Adipocyte (in vitro differentiated cells): ENCODE measurements around the gene CFAP157.
A peak's percentile ranks its signal among the peaks of the same experiment; 100 is the strongest.

Experiments used
- DNase-seq: peaks from one replicate; pipeline ENCODE4 v3.0.0-alpha.2; 2015; ENCODE audit warnings: low read depth
- H3K27me3 ChIP-seq: replicated peaks from 2 replicates; pipeline ENCODE4 v1.7.0; 2013; ENCODE audit warnings: mild to moderate bottlenecking, low read length, moderate library complexity; ENCODE audit not compliant: control insufficient read depth, insufficient read depth
- H3K36me3 ChIP-seq: 2 replicates; pipeline ENCODE4 v1.7.0; 2013; ENCODE audit warnings: low read length, mild to moderate bottlenecking, moderate library complexity; ENCODE audit not compliant: control insufficient read depth, insufficient read depth, severe bottlenecking
- H3K4me1 ChIP-seq: 2 replicates; pipeline ENCODE4 v1.7.0; 2013; ENCODE audit warnings: mild to moderate bottlenecking, low read length, moderate library complexity; ENCODE audit not compliant: control insufficient read depth, insufficient read depth
- H3K4me3 ChIP-seq: 2 replicates; pipeline ENCODE4 v1.7.0; 2013; ENCODE audit warnings: mild to moderate bottlenecking, low read length, moderate library complexity
- H3K9ac ChIP-seq: 2 replicates; pipeline ENCODE4 v1.7.0; 2013; ENCODE audit warnings: mild to moderate bottlenecking, low read length, moderate library complexity
- H3K9me3 ChIP-seq: 2 replicates; pipeline ENCODE4 v1.7.0; 2013; ENCODE audit warnings: mild to moderate bottlenecking, low read length, moderate library complexity; ENCODE audit not compliant: control insufficient read depth

CFAP157 gene

DNA sequence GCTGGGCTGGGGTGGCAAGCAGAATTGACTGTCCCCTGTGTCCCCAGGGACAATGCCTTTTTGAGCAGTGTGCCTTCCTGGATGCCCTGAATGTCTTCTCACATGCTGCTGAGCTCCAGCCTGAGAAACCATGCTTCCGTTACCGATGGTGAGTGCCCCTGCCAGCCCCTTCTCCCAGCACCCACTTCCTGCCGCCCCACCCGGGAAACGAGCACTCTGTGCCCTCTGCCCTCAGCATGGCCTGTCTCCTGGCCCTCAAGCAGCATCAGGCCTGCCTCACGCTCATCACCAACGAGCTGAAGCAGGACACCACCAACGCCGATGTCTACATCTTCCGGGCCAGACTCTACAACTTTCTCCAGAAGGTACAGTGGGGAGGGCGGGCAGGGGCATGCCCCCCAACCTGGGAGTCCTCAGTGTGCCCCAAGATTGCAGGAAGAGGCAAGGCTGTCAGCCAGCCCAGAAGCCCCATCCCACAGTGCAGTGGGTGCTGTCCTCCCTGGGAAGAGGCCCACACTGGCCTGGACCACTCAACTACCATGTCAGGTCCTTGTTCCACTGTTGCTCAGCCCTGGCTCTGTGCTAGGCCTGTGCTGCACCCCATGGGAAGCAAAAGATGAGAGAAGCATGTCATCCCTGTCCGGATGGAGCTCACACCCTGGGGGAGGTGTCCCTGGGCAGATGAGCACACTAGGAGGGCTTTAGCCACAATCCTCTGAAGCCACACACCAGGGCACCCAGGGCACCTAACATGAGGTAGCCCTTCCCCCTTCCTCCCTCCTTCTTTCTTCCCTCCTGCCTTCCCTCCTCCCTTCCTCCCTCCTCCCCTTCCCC, 13.5 kb downstream of the CFAP157 start:
- no peak overlapping the region for H3K9ac ChIP-seq
- no peaks in the 10 kb centered on the region for H3K27me3 ChIP-seq
- H3K9me3 ChIP-seq, result no peaks in the 10 kb centered on the region
- no peak overlapping the region for H3K4me3 ChIP-seq
- no peak for DNase-seq
- no peaks in the 10 kb centered on the region for H3K36me3 ChIP-seq
- H3K4me1 ChIP-seq, result peaks cover 27% of the 10 kb centered on the region

DNA sequence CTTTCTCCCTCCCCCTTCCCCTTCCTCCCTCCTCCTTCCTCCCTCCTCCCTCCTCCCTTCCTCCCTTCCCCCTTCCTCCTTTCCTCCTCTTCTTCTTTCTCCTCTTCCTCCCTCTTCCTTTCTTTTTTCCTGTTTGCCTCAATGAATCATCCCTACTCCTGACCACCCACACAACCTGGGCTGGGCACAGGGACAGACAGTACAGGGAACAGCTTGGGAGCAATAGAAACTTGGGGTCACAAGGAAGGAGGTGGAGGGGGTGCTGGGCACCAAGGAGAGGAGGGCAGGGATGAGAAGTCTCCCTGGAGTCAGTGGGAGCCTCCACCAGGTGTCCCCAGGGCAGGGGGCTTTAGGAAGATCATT, 14.1 kb downstream of the CFAP157 start:
- Histone ChIP-seq H3K4me3 (no peak overlapping the region), H3K9me3 (no peaks in the 10 kb centered on the region), H3K36me3 (no peaks in the 10 kb centered on the region), H3K27me3 (no peaks in the 10 kb centered on the region), H3K9ac (no peak overlapping the region), H3K4me1 (peaks cover 27% of the 10 kb centered on the region)
- DNase-seq, result no peak

DNA sequence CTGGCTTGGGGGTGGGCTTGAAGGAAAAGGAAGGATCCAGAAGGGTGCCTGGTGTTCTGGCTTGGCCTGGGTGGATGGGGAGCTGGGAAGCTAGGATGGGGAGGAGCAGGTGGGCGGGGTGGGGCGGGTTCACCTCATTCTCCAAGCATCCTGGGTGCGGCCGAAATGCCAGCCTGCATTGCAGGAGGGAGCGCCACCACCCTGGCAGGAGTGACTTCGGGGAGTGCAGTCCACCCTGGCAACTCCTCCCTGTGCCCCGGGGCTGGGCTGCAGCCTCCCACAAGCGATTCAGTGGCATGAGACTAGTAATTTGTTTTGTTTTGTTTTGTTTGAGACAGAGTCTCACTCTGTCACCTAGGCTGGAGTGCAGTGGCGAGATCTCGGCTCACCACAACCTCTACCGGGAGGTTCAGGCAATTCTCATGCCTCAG, 14.6 kb downstream of the CFAP157 start:
- no peaks in the 10 kb centered on the region for H3K27me3 ChIP-seq
- H3K9me3 ChIP-seq, result no peaks in the 10 kb centered on the region
- peaks cover 21% of the 10 kb centered on the region for H3K4me1 ChIP-seq
- H3K4me3 ChIP-seq, result no peak overlapping the region
- no peak for DNase-seq
- H3K36me3 ChIP-seq, result no peaks in the 10 kb centered on the region
- no peak overlapping the region for H3K9ac ChIP-seq

DNA sequence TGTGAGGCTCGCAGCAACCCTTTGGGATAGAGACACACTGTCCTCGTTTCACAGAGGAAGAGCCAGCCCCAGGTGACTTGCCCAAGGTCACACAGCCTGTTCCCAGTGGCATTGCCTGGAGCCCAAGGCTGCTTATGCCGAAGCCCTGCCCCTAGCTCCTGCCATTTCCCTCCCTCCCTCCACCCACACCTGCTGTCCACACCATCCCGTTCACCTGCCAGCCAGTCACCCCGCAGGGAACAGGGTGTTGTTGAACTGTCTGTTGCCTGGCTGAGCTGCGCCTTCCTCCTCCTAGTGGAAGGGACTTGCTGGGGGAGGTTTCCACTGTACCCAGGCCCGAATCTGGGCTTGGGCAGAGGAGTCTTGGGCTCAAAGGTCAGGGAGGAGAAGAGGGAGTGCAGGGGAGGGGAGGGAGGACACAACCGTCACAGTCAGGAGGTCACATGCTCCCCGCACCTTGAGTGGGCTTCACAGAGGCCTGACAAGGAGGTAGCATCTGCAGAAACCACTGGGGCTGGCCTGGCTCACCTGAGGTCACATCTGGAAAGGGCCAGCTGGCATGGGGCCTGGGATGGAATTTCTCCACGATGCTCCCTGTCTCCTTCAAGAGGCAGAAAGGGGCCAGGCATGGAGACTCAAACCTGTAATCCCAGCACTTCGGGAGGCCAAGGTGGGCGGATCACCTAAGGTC, 15.4 kb downstream of the CFAP157 start:
- Histone ChIP-seq H3K9ac (no peak overlapping the region), H3K9me3 (no peaks in the 10 kb centered on the region), H3K4me1 (peaks cover 21% of the 10 kb centered on the region), H3K27me3 (no peaks in the 10 kb centered on the region), H3K36me3 (no peaks in the 10 kb centered on the region), H3K4me3 (no peak overlapping the region)
- no peak for DNase-seq

DNA sequence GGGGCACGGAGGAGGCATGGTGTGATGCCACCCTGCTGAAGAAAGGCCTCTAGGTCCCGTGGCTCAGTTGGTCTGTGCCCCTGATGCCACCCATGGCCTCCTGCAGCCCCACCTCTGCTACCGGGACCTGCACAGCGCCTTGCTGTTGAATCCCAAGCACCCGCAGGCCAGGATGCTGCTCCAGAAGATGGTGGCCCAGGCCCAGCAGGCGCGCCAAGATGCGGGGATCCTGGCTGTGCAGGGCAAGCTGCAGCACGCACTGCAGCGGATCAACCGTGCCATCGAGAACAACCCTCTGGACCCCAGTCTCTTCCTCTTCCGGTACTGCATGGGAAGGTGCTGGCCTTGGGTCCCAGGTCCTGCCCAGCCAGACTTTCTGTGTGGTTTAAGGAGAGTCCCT, 16.2 kb downstream of the CFAP157 start:
- H3K4me3 ChIP-seq, result no peak overlapping the region
- no peaks in the 10 kb centered on the region for H3K27me3 ChIP-seq
- no peaks in the 10 kb centered on the region for H3K9me3 ChIP-seq
- DNase-seq, result no peak
- H3K4me1 ChIP-seq, result peaks cover 18% of the 10 kb centered on the region
- no peaks in the 10 kb centered on the region for H3K36me3 ChIP-seq
- H3K9ac ChIP-seq, result no peak overlapping the region

DNA sequence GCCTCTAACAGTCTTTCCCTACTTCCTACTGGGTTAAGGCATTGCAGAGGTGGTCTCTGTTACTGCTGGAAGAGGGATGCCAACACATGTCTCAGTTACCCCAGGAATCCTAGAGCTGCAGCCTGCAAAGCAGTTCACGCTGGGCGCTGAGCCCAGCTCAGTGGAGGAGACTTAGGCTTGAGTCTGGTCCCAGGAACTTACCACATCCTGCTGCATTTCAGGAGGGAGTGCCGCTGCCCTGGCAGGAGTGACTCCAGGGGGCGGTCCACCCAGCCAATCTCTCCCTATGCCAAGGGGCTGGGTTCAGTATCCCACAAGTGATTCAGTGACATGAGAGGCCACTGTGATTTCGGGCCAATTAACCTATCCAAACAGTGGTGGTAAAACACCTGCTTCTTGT, 16.7 kb downstream of the CFAP157 start:
- H3K9me3 ChIP-seq, result no peaks in the 10 kb centered on the region
- H3K36me3 ChIP-seq, result no peaks in the 10 kb centered on the region
- DNase-seq, result peak; percentile 21
- no peak overlapping the region for H3K4me3 ChIP-seq
- H3K27me3 ChIP-seq, result no peaks in the 10 kb centered on the region
- no peak overlapping the region for H3K9ac ChIP-seq
- H3K4me1 ChIP-seq, result peaks cover 18% of the 10 kb centered on the region

DNA sequence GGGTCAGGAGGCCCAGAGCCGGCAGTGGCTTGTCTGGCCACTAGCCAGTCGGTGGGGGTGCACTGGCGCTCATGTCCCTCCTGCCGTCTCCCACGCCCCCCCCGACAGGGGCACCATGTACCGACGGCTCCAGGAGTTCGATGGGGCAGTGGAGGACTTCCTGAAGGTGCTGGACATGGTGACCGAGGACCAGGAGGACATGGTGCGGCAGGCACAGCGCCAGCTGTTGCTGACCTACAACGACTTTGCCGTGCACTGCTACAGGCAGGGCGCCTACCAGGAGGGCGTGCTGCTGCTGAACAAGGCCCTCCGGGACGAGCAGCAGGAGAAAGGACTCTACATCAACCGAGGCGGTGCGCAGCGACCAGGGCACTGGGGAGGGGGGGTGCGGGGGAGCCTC, 17.2 kb downstream of the CFAP157 start:
- H3K9me3 ChIP-seq, result no peaks in the 10 kb centered on the region
- no peak overlapping the region for H3K9ac ChIP-seq
- DNase-seq, result no peak
- H3K27me3 ChIP-seq, result no peaks in the 10 kb centered on the region
- H3K4me3 ChIP-seq, result no peak overlapping the region
- peaks cover 18% of the 10 kb centered on the region for H3K4me1 ChIP-seq
- H3K36me3 ChIP-seq, result no peaks in the 10 kb centered on the region

DNA sequence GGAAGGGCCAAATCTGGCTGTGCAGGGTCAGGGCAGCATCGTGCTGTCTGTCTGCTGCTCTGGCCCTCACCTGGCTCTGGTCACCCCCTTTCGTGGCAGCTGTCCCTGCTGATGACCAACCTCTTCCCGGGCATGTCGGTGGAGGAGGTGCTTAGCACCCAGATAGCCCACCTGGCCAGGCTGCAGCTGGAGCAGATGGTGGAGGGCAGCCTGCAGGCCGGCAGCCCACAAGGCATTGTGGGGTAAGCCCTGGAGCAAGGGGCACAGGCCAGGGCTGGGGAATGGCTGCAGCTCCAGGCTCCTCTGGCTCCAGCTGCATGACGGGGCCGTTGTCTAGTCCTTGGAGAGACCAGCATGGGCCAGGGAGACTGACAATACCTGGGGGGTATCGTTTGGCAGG, 20.1 kb downstream of the CFAP157 start:
- no peak overlapping the region for H3K4me3 ChIP-seq
- no peak overlapping the region for H3K9ac ChIP-seq
- H3K36me3 ChIP-seq, result peaks cover 5% of the 10 kb centered on the region
- no peaks in the 10 kb centered on the region for H3K9me3 ChIP-seq
- no peak for DNase-seq
- peaks cover 18% of the 10 kb centered on the region for H3K4me1 ChIP-seq
- no peaks in the 10 kb centered on the region for H3K27me3 ChIP-seq

DNA sequence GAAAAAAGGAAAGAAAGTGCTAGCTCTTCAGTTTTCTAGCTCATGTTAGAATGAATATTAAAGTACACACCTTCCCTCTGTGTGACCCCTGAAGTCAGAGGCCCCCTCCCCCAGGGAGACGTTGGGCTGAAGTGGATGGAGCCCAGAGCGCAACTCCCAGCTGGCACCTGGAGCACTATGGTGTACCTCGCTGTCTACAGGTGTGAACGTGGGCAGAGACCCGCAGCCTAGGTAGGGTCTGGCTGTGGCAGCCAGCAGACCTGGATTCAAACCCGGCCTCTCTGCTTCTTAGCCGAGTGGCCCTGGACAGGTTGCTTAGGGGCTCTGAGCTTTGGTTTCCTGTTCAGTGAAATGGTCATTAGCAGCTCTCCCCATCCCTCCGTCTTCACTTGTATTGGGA, 22.0 kb downstream of the CFAP157 start:
- no peak for DNase-seq

DNA sequence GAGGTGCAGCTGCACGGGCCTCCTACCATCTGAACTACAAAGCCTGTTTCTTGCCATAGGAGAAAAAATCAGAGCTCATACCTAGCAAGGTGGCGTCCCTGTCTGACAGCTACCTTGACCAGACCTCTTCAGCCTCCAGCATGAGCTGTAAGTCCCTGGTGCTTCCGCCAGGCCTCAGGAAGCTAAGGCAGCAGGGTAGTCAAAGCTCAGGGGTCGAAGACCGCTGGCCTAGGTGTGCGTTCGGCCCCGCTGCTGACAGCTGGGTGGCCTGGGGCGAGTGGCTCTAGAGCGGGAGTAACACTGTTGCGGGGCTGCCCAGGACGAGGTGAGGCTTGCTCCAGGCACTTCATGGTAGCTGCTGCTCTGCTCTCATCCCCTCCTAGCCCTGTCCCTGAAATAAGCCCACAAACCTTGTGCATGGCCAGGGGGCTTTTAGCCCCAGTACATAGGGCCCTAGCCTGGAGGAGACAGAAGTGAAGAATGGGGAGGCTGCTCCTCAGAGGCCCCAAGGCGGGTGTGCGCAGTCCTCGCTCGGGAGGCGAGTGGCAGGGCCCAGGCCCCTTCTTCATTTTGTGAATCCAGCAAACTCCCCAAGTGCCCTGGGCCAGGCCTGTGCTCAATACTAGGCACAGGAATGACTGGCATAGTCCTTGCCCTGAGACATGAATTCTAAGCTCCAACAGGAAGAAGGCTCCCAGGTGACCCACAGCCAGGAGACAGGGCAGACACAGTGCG, 22.9 kb downstream of the CFAP157 start:
- DNase-seq, result no peak
- Histone ChIP-seq H3K9me3 (no peaks in the 10 kb centered on the region), H3K4me3 (no peak overlapping the region), H3K27me3 (no peaks in the 10 kb centered on the region), H3K9ac (no peak overlapping the region), H3K4me1 (peaks cover 9% of the 10 kb centered on the region), H3K36me3 (peaks cover 6% of the 10 kb centered on the region)

More for the DNA sequence above, 22.0 kb downstream of the CFAP157 start:
- Histone ChIP-seq H3K4me1 (peaks cover 11% of the 10 kb centered on the region), H3K9ac (no peak overlapping the region), H3K9me3 (no peaks in the 10 kb centered on the region), H3K36me3 (peaks cover 6% of the 10 kb centered on the region), H3K4me3 (no peak overlapping the region), H3K27me3 (no peaks in the 10 kb centered on the region)

DNA sequence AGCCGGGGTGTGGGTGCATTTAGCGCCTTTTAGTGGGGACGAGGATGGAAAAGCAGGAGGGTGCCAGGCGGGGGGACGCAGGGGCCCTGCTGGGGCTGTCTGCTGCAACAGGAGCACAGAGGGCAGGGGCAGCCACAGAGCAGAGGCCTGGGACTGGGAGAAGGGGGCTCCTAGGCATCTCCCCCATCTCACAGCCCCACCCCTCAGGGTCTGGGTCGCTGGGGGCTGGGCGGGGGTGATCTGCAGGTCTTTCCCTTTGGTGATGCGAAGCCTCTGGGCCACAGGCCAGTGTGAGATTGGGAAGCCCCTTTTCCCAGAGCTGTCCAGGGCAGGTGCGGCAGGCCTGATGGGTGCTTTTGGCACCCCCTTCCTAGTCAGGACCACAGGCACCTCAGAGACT, 23.5 kb downstream of the CFAP157 start:
- H3K4me1 ChIP-seq, result peaks cover 7% of the 10 kb centered on the region
- no peak for DNase-seq
- H3K36me3 ChIP-seq, result peaks cover 6% of the 10 kb centered on the region
- H3K9me3 ChIP-seq, result no peaks in the 10 kb centered on the region
- no peak overlapping the region for H3K4me3 ChIP-seq
- H3K27me3 ChIP-seq, result no peaks in the 10 kb centered on the region
- H3K9ac ChIP-seq, result no peak overlapping the region
